K562 (cell line): Measurements from ENCODE around the gene MYO15A. TPM values are rescaled to one million over a fixed set of nuclear protein-coding genes. Genes with fewer than 3 reads are reported as not detected.

Experiments
- ATAC-seq: fragments of 200-7000 bp; cut with Tn5 transposase; 3 replicates; pipeline ENCODE4 v1.9.1; 2020; ENCODE audit warnings: moderate library complexity
- BruUV-seq: library from RNA; stranded (reverse); fragments of 400-500 nt; replicated peaks from 2 replicates; lab custom pipeline; 2021; lab: Mats Ljungman, UMichigan
- CTCF ChIA-PET: fragments of 300-600 bp; formaldehyde crosslinking; extraction: SDS; loops from one replicate; lab custom pipeline; 2021; ENCODE audit warnings: low intra/inter-chr PET ratio; lab: Yijun Ruan, JAX
- POLR2A ChIA-PET: fragments of 300-600, 350-650 bp; sonication (Branson Sonifier 250); formaldehyde crosslinking; extraction: SDS; loops from one replicate; lab custom pipeline; 2021; ENCODE audit warnings: antibody characterized with exemption, inconsistent platforms; lab: Yijun Ruan, JAX
- DNase-seq, 4 experiments: peaks; one replicate each; pipeline versions ENCODE4 v3.0.0 to v3.0.0-alpha.2; 2011 to 2018; ENCODE audit warnings: low spot score in 3 of 4, mixed read lengths in 3 of 4; ENCODE audit errors: extremely low read depth in 1 of 4
- FAIRE-seq: peaks from 2 replicates; lab custom pipeline; 2011; peaks lifted over from hg19 to GRCh38; lab: Jason Lieb, UNC
- H2AFZ ChIP-seq: 2 replicates; pipeline ENCODE4 v1.6.0; 2011; ENCODE audit warnings: low read depth, low read length, control low read depth, inconsistent platforms
- H3K27ac ChIP-seq: fragments of 200-600 bp; 3 replicates; pipeline ENCODE4 v1.8.0; 2011; ENCODE audit warnings: low read depth, mild to moderate bottlenecking, control low read depth, inconsistent platforms, low read length, moderate library complexity, mixed read lengths; ENCODE audit errors: extremely low read depth
- H3K27me3 ChIP-seq, 2 experiments: fragments of 300-600 bp in 1 of 2; 2 replicates in 1 of 2; 3 replicates in 1 of 2; pipeline versions ENCODE4 v1.6.0 to v1.8.0; 2011; ENCODE audit warnings: inconsistent platforms in 2 of 2, low read length in 2 of 2, mild to moderate bottlenecking in 1 of 2, mixed read lengths in 1 of 2, moderate library complexity in 1 of 2; ENCODE audit not compliant: control insufficient read depth in 2 of 2, insufficient read depth in 2 of 2
- H3K36me3 ChIP-seq: fragments of 300-600 bp; 3 replicates; pipeline ENCODE4 v1.8.0; 2011; ENCODE audit warnings: mild to moderate bottlenecking, low read length, inconsistent platforms; ENCODE audit not compliant: control insufficient read depth, insufficient read depth
- H3K4me1 ChIP-seq, 2 experiments: fragments of 200-600 bp in 1 of 2; replicated peaks in 1 of 2; 2 replicates in 1 of 2; 3 replicates in 1 of 2; pipeline versions ENCODE4 v1.5.1 to v1.8.0; 2011; ENCODE audit warnings: inconsistent platforms in 2 of 2, low read length in 2 of 2, mild to moderate bottlenecking in 1 of 2, mixed read lengths in 1 of 2, moderate library complexity in 1 of 2; ENCODE audit not compliant: control insufficient read depth in 2 of 2, insufficient read depth in 2 of 2
- H3K4me2 ChIP-seq: 2 replicates; pipeline ENCODE4 v1.6.1; 2011; ENCODE audit warnings: low read length, control low read depth, inconsistent platforms, mixed read lengths; ENCODE audit not compliant: insufficient read depth
- H3K4me3 ChIP-seq: fragments of 200-600 bp; sonication (generic), shearing (Covaris generic); 2 replicates; pipeline ENCODE4 v1.5.1; 2016; ENCODE audit warnings: control low read depth, inconsistent platforms
- H3K79me2 ChIP-seq: fragments of 200-600 bp; 3 replicates; pipeline ENCODE4 v1.8.0; 2011; ENCODE audit warnings: low read length, inconsistent platforms; ENCODE audit not compliant: control insufficient read depth, insufficient read depth
- H3K9ac ChIP-seq, 2 experiments: 2 replicates each; pipeline versions ENCODE4 v1.6.0 to v1.6.1; 2011; ENCODE audit warnings: low read depth in 2 of 2, low read length in 2 of 2, control low read depth in 1 of 2, inconsistent platforms in 1 of 2, mild to moderate bottlenecking in 1 of 2, mixed read lengths in 1 of 2; ENCODE audit not compliant: insufficient read depth in 1 of 2
- H3K9me1 ChIP-seq: one replicate; pipeline ENCODE4 v1.6.0; 2011; ENCODE audit warnings: inconsistent platforms, mild to moderate bottlenecking, low read length, moderate library complexity; ENCODE audit not compliant: control insufficient read depth, insufficient read depth
- H3K9me3 ChIP-seq: replicated peaks from 2 replicates; pipeline ENCODE4 v1.5.1; 2011; ENCODE audit warnings: low read depth, low read length, inconsistent platforms; ENCODE audit not compliant: control insufficient read depth, insufficient read depth
- H4K20me1 ChIP-seq: replicated peaks from 2 replicates; pipeline ENCODE4 v1.6.1; 2011; ENCODE audit warnings: low read length, inconsistent platforms, mixed read lengths; ENCODE audit not compliant: control insufficient read depth, insufficient read depth
- HBP1 ChIP-seq: fragments of 450-650 bp; formaldehyde crosslinking; IDR thresholded peaks from 2 replicates; pipeline ENCODE4 v1.4.0; 2022; ENCODE audit warnings: missing genetic modification characterization
- NFIC ChIP-seq: fragments of 450-650 bp; IDR thresholded peaks from 2 replicates; pipeline ENCODE4 v1.6.1; 2017; ENCODE audit warnings: mild to moderate bottlenecking, inconsistent platforms
- SMC3 ChIP-seq: conservative IDR thresholded peaks from 2 replicates; pipeline ENCODE4 v1.6.1; 2011; ENCODE audit warnings: low read depth, low read length, improper control_type of control experiment; ENCODE audit not compliant: insufficient read depth
- TBP ChIP-seq: optimal IDR thresholded peaks from 2 replicates; pipeline ENCODE3; 2011; ENCODE audit warnings: low read depth, low read length, improper control_type of control experiment
- USF1 ChIP-seq: sonication (generic); formaldehyde crosslinking; IDR thresholded peaks from 2 replicates; pipeline ENCODE4 v1.9.0; 2022; ENCODE audit warnings: mild to moderate bottlenecking, missing genetic modification reagents
- ZBTB26 ChIP-seq: fragments of 450-650 bp; formaldehyde crosslinking; IDR thresholded peaks from 2 replicates; pipeline ENCODE4 v1.4.0; 2022; ENCODE audit warnings: missing genetic modification characterization
- WGBS: fragments of 100-300 bp; shearing (Covaris generic); methylation state at CpG from one replicate; pipeline ENCODE4 v1.1.6; 2016; ENCODE audit warnings: low coverage, mixed read lengths; ENCODE audit not compliant: insufficient coverage; ENCODE audit errors: missing lambda C conversion rate; 5-methylcytosine and 5-hydroxymethylcytosine counted together
- in situ Hi-C: fragments of 300-500 bp; cut with MboI; formaldehyde crosslinking; loops from 4 replicates; pipeline ENCODE4 v1.15.0; 2018; ENCODE audit warnings: inconsistent platforms, mixed read lengths
- intact Hi-C: fragments of 100-400 bp; cut with micrococcal nuclease; formaldehyde crosslinking; loops from 2 replicates; pipeline ENCODE4 v1.14.2; 2022
- polyA plus RNA-seq, 8 experiments: library from polyadenylated mRNA; depleted of rRNA in 4 of 8; stranded (reverse) in 5 of 8; unstranded in 3 of 8; fragments of >200 nt; fragmentation: Nextera tagmentation in 2 of 8; fragmentation: Illumina TruSeq in 1 of 8; extraction: Ambion mirVana in 2 of 8; extraction: Trizol in 1 of 8; gene quantifications; 2 replicates each; pipeline versions ENCODE4 v1.2.1 to v1.2.3, GENCODE V29; 2011 to 2014; ENCODE audit warnings: inconsistent platforms in 1 of 8, missing spikeins in 1 of 8
- total RNA-seq, 7 experiments: library from RNA; depleted of rRNA in 6 of 7; stranded (reverse); fragments of >200 nt in 6 of 7; fragmentation: Illumina TruSeq in 2 of 7; extraction: Trizol in 2 of 7; gene quantifications; 2 replicates each; pipeline versions ENCODE4 v1.2.1 to v1.2.3, GENCODE V29; 2011 to 2021; ENCODE audit warnings: low replicate concordance in 1 of 7
- TF ChIP-seq, protein P1 (sequence below): fragments of 250-450 bp; sonication (Bioruptor Pico); IDR thresholded peaks from 2 replicates; pipeline ENCODE4 v1.8.0; 2021; ENCODE audit warnings: borderline replicate concordance, mild to moderate bottlenecking, moderate library complexity; ENCODE audit not compliant: poor library complexity, severe bottlenecking
- TF ChIP-seq, protein P2 (sequence below): fragments of 450-650 bp; IDR thresholded peaks from 2 replicates; pipeline ENCODE4 v1.6.1; 2014; ENCODE audit warnings: low read depth, mild to moderate bottlenecking, moderate library complexity, borderline replicate concordance
- TF ChIP-seq, protein P3 (sequence below): sonication (generic); formaldehyde crosslinking; IDR thresholded peaks from 2 replicates; pipeline ENCODE4 v1.8.0; 2023; ENCODE audit warnings: missing genetic modification reagents, mild to moderate bottlenecking, borderline replicate concordance

The MYO15A gene
- total and polyA plus RNA-seq, 9 of the 15 experiments (the other 6 are each of a cell fraction or from before 2014, with no cell fraction given): 0.05 to 0.88 (median 0.14) TPM; not detected in 1

DNA sequence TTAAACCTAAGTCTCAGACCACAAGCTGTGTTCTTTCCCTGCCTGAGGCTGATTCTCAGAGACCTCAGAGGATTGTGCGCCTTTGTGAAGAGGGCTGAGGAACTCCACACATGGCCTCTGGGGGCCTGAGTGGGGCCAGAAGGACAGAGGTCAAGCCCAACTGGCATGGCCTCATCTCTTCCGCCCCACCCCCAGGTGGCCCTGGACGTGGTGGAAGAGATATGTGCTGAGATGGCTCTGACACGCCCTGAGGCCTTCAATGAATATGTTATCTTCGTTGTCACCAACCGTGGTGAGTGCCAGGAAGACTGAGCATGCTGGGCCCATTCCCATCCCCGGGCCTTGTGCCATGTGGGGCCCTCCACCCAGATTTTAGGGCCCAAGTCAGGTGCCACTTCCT is 55.0 kb downstream of the MYO15A start (continued):
- TF ChIP-seq HBP1 (no peak), ZBTB26 (no peak), TBP (no peak)
- TF ChIP-seq, protein P1, sequence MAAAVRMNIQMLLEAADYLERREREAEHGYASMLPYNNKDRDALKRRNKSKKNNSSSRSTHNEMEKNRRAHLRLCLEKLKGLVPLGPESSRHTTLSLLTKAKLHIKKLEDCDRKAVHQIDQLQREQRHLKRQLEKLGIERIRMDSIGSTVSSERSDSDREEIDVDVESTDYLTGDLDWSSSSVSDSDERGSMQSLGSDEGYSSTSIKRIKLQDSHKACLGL (CRISPR knock-in tag): no peak
- TF ChIP-seq, protein P2, sequence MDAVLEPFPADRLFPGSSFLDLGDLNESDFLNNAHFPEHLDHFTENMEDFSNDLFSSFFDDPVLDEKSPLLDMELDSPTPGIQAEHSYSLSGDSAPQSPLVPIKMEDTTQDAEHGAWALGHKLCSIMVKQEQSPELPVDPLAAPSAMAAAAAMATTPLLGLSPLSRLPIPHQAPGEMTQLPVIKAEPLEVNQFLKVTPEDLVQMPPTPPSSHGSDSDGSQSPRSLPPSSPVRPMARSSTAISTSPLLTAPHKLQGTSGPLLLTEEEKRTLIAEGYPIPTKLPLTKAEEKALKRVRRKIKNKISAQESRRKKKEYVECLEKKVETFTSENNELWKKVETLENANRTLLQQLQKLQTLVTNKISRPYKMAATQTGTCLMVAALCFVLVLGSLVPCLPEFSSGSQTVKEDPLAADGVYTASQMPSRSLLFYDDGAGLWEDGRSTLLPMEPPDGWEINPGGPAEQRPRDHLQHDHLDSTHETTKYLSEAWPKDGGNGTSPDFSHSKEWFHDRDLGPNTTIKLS: no peak

GRCh38 chr17:18166894-18167293 is 58.3 kb downstream of the MYO15A start:
- no peak overlapping the region for H3K4me3 ChIP-seq
- no peak overlapping the region for H3K27ac ChIP-seq
- POLR2A ChIA-PET: no interaction called here
- no peaks in the 10 kb centered on the region for H3K36me3 ChIP-seq
- no peaks in the 10 kb centered on the region for H3K27me3 ChIP-seq
- H3K4me2 ChIP-seq: no peak overlapping the region
- peak; percentile 83 for ATAC-seq
- in situ Hi-C loops: no loop called here
- intact Hi-C loops: no loop called here
- H2AFZ ChIP-seq: peak overlapping the region; percentile 65
- peak in 1 of 4 experiments; percentile 51 for DNase-seq
- peak; percentile 67 for FAIRE-seq
- WGBS: 17% methylated on average over 5 of the region's 5 CpGs
- H3K4me1 ChIP-seq: peaks cover 14 to 25% of the 10 kb centered on the region in 2 experiments
- H3K79me2 ChIP-seq: no peaks in the 10 kb centered on the region
- no TSS peak for BruUV-seq
- H3K9ac ChIP-seq: no peak overlapping the region
- no peaks in the 10 kb centered on the region; the same call in 1 of the 2 replicates for H3K9me3 ChIP-seq
- H3K9me1 ChIP-seq: no peaks in the 10 kb centered on the region
- CTCF ChIA-PET: no interaction called here
- no peaks in the 10 kb centered on the region for H4K20me1 ChIP-seq
- TF ChIP-seq, protein P3, sequence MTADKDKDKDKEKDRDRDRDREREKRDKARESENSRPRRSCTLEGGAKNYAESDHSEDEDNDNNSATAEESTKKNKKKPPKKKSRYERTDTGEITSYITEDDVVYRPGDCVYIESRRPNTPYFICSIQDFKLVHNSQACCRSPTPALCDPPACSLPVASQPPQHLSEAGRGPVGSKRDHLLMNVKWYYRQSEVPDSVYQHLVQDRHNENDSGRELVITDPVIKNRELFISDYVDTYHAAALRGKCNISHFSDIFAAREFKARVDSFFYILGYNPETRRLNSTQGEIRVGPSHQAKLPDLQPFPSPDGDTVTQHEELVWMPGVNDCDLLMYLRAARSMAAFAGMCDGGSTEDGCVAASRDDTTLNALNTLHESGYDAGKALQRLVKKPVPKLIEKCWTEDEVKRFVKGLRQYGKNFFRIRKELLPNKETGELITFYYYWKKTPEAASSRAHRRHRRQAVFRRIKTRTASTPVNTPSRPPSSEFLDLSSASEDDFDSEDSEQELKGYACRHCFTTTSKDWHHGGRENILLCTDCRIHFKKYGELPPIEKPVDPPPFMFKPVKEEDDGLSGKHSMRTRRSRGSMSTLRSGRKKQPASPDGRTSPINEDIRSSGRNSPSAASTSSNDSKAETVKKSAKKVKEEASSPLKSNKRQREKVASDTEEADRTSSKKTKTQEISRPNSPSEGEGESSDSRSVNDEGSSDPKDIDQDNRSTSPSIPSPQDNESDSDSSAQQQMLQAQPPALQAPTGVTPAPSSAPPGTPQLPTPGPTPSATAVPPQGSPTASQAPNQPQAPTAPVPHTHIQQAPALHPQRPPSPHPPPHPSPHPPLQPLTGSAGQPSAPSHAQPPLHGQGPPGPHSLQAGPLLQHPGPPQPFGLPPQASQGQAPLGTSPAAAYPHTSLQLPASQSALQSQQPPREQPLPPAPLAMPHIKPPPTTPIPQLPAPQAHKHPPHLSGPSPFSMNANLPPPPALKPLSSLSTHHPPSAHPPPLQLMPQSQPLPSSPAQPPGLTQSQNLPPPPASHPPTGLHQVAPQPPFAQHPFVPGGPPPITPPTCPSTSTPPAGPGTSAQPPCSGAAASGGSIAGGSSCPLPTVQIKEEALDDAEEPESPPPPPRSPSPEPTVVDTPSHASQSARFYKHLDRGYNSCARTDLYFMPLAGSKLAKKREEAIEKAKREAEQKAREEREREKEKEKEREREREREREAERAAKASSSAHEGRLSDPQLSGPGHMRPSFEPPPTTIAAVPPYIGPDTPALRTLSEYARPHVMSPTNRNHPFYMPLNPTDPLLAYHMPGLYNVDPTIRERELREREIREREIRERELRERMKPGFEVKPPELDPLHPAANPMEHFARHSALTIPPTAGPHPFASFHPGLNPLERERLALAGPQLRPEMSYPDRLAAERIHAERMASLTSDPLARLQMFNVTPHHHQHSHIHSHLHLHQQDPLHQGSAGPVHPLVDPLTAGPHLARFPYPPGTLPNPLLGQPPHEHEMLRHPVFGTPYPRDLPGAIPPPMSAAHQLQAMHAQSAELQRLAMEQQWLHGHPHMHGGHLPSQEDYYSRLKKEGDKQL: no peak
- TF ChIP-seq SMC3: 0 out of 2 replicates have a peak, but pooled peaks have one; percentile 12
- TF ChIP-seq NFIC: peak; percentile 32; the same call in 1 of the 2 replicates
- TF ChIP-seq USF1 (CRISPR knock-in tag): peak; percentile 62
